COLO668 (cell line): ENCODE measurements around the gene DMAP1.
"Not testable (repeated sequence)": the region's sequence is repeated elsewhere in the genome, so short reads cannot be mapped to it uniquely, and the experiment has no call there.

ENCODE experiments used
- DNase-seq: peaks from one replicate; lab custom pipeline; 2025; ENCODE audit not compliant: unreplicated experiment; lab: John Stamatoyannopoulos, UW

Gene DMAP1

GRCh38 chr1:44213222-44214112 is at the start of gene DMAP1:
Gene DMAP1 (plus strand): TSS chr1:44213471. CDS start chr1:44213754, 283 bp downstream.
- peak; percentile 93 for DNase-seq

- no peak for DNase-seq
These were observed 44.7 kb upstream of the DMAP1 start for GRCh38 chr1:44168520-44169098.

- no peak for DNase-seq
These were observed 42.9 kb upstream of the DMAP1 start for GRCh38 chr1:44170281-44170823.

- DNase-seq: no peak
These were observed 38.6 kb upstream of the DMAP1 start for GRCh38 chr1:44174630-44175029.

GRCh38 chr1:44200336-44200735 is 12.9 kb upstream of the DMAP1 start:
- DNase-seq: no peak

- DNase-seq: not testable (repeated sequence)
These were observed 6.7 kb upstream of the DMAP1 start for GRCh38 chr1:44206545-44206944.

GRCh38 chr1:44208226-44208625 is 5.0 kb upstream of the DMAP1 start:
- DNase-seq: no peak

GRCh38 chr1:44210595-44210994 is 2.7 kb upstream of the DMAP1 start:
- DNase-seq: no peak

- no peak for DNase-seq
These were observed 683 bp upstream of the DMAP1 start for GRCh38 chr1:44212355-44213221.

GRCh38 chr1:44217809-44218410 is 4.6 kb downstream of the DMAP1 start:
- DNase-seq: peak; percentile 94

GRCh38 chr1:44218503-44219300 is 5.4 kb downstream of the DMAP1 start:
- no peak for DNase-seq

GRCh38 chr1:44219301-44219626 is 6.0 kb downstream of the DMAP1 start:
- no peak for DNase-seq

GRCh38 chr1:44220001-44220751 is 6.9 kb downstream of the DMAP1 start:
- DNase-seq: no peak

- DNase-seq: no peak
These were observed 7.5 kb downstream of the DMAP1 start for GRCh38 chr1:44220755-44221154.

GRCh38 chr1:44221769-44222168 is 8.5 kb downstream of the DMAP1 start:
- no peak for DNase-seq

GRCh38 chr1:44222397-44223186 is 9.3 kb downstream of the DMAP1 start:
- no peak for DNase-seq

GRCh38 chr1:44223187-44223610 is 9.9 kb downstream of the DMAP1 start:
- no peak for DNase-seq

- no peak for DNase-seq
These were observed 12.5 kb downstream of the DMAP1 start for GRCh38 chr1:44225761-44226160.

- DNase-seq: no peak
These were observed 13.9 kb downstream of the DMAP1 start for GRCh38 chr1:44227211-44227610.
